GM18909 (cell line): ENCODE measurements around the gene TOPORS.

Source experiments
- ATAC-seq: cut with Tn5 transposase; IDR thresholded peaks from one replicate; pipeline ENCODE4 v1.9.1; 2021; ENCODE audit warnings: mild to moderate bottlenecking; ENCODE audit not compliant: unreplicated experiment, poor library complexity

TOPORS gene

GRCh38 chr9:32516241-32516640, 36.1 kb downstream of the TOPORS start:
- ATAC-seq: no peak

DNA sequence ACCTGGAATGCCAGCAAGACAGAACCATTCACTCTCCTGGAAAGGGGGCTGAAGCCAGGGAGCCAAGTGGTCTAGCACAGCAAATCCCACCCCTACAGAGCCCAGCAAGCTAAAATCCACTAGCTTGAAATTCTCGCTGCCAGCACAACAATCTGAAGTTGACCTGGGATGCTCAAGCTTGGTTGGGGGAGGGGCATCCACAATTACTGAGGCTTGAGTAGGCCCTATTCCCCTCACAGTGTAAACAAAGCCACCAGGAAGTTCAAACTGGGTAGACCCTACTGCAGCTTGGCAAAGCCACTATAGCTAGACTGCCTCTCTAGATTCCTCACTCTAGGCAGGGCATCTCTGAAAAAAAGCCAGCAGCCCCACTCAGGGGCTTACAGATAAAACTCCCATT, 43.7 kb downstream of the TOPORS start:
- no peak for ATAC-seq

DNA sequence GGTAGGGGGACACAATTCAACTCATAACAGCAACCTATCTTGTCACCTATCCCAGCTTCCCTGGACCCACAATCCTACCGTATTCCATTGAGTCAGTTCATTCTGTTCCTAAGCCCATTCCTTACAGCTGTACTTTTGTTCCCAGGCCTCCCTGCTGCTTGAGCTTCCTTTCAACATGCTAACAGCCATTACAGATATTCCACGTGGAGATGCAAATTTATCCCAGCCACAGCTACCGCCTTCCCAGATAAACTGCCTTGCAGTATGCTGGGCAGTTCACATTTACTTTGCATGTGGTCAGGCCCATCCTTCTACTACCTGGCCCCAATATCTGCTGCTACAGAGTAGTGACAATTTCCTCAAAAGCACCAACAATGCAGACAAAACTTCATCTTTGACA, 49.4 kb downstream of the TOPORS start:
- ATAC-seq: no peak

DNA sequence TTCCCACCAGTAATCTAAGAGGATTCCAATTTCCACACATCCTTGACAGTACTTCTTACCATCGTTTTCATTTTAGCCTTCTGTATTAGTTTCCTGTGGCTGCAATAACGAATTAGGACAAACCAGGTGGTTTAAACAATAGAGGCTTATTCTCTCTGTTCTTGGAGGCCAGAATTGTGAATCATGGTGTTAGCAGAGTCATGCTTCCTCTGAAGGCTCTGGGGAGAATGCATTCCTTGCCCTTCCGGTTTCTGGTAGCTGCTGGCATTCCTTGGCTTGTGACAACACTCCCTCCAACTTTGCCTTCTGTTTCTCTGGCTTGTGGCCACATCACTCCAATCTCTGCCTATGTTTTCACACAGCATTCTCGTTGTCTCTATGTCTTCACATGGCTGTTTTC, 49.9 kb downstream of the TOPORS start:
- no peak for ATAC-seq

- ATAC-seq: no peak
Observed at GRCh38 chr9:32501868-32502267, 50.5 kb downstream of the TOPORS start.

DNA sequence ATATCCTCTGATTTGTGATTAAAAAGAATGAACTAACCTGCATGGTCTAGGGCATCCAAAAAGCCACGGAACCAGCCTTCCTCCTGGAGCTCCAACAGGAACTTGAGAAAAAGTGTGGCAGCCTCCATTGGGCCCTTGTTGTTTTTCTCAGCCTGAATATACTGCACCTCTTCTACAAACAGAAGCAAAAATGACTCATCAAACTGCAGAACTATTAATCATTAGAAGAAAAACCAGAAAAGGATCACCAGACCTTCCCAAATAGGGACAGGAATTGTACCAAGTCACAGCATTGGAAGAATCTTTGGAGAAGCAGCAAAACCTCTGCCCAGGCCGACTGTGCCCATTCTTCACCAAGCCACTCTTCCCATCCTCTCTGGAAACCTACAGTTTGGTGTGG, 51.6 kb downstream of the TOPORS start:
- no peak for ATAC-seq

- ATAC-seq: no peak
Observed at GRCh38 chr9:32497921-32498320, 54.5 kb downstream of the TOPORS start.

GRCh38 chr9:32490601-32491000, 61.8 kb downstream of the TOPORS start:
- no peak for ATAC-seq
